Sigmoid colon (tissue), 7 donors: Measurements from ENCODE around the gene PKP1. TPM values are rescaled to one million over a fixed set of nuclear protein-coding genes. Genes with fewer than 3 reads are reported as not detected.

Source experiments
- DNase-seq: peaks from one replicate; pipeline ENCODE4 v3.0.0-alpha.2; 2019
- H3K27ac ChIP-seq, 4 donors: fragments of 200-600 bp; sonication (generic); one replicate each; pipeline ENCODE4 v1.5.1; 2016 to 2019; ENCODE audit warnings: mild to moderate bottlenecking in 1 of 4
- H3K27me3 ChIP-seq, 3 donors: fragments of 200-600 bp; sonication (generic); one replicate each; pipeline ENCODE4 v1.5.1; 2019; ENCODE audit warnings: mild to moderate bottlenecking in 1 of 3
- H3K36me3 ChIP-seq, 4 donors: fragments of 200-600 bp; sonication (generic); one replicate each; pipeline ENCODE4 v1.5.1; 2016 to 2019
- H3K4me1 ChIP-seq, 4 donors: fragments of 200-600 bp; sonication (generic); one replicate each; pipeline ENCODE4 v1.5.1; 2017 to 2019
- H3K4me3 ChIP-seq, 4 donors: fragments of 200-600 bp; sonication (generic); one replicate each; pipeline ENCODE4 v1.5.1; 2017 to 2019; ENCODE audit warnings: mild to moderate bottlenecking in 2 of 4, moderate library complexity in 1 of 4
- H3K9me3 ChIP-seq, 4 donors: fragments of 200-600 bp in 3 of 4; sonication (generic) in 3 of 4; one replicate each; pipeline versions ENCODE4 v1.5.1 to v1.6.1; 2013 to 2019
- EP300 ChIP-seq, 4 donors: sonication (generic); formaldehyde crosslinking; IDR thresholded peaks; one replicate each; pipeline ENCODE4 v1.6.1; 2017; ENCODE audit warnings: antibody characterized with exemption in 4 of 4
- POLR2A ChIP-seq, 2 donors: fragments of 450-650 bp; IDR thresholded peaks; one replicate each; pipeline ENCODE4 v1.6.1; 2016; ENCODE audit warnings: antibody characterized with exemption in 2 of 2, mild to moderate bottlenecking in 2 of 2, moderate library complexity in 2 of 2
- POLR2AphosphoS5 ChIP-seq, 4 donors: sonication (generic); formaldehyde crosslinking; IDR thresholded peaks; one replicate each; pipeline ENCODE4 v1.6.1; 2017; ENCODE audit warnings: antibody characterized with exemption in 4 of 4
- WGBS, 2 donors: extraction: QIAGEN DNeasy Blood & Tissue Kit; methylation state at CpG; one replicate each; pipeline ENCODE4 v1.1.7; 2013; 5-methylcytosine and 5-hydroxymethylcytosine counted together
- intact Hi-C: fragments of 100-400 bp; cut with DNase I; formaldehyde crosslinking; loops from one replicate; pipeline ENCODE4 v1.15.1; 2023
- polyA plus RNA-seq, 3 donors: library from polyadenylated mRNA; stranded (reverse); fragments of 200-250 nt; gene quantifications; one replicate each; pipeline ENCODE4 v1.2.3, GENCODE V29; 2013
- total RNA-seq, 4 donors: library from RNA; depleted of rRNA; stranded (reverse); fragments of >200 nt; gene quantifications; one replicate each; pipeline ENCODE4 v1.1.0, GENCODE V29; 2016
- TF ChIP-seq, protein P1 (sequence below), 4 experiments: fragments of 450-650 bp in 3 of 4; fragments of 200-600 bp in 1 of 4; IDR thresholded peaks; one replicate each; pipeline ENCODE4 v1.5.1; 2016 to 2019; ENCODE audit warnings: antibody characterized with exemption in 4 of 4, mild to moderate bottlenecking in 3 of 4, moderate library complexity in 2 of 4
- donor health status: healthy with polysubstance abuse.
- donor health status: Bipolar disorder and iron deficiency.
- donor health status: healthy.

PKP1 gene
- total and polyA plus RNA-seq, 7 donors, result under 0.01 to 0.60 (median 0.16) TPM; not detected in 2

GRCh38 chr1:201374364-201374763, 91.1 kb downstream of the PKP1 start:
- no peaks in the 10 kb centered on the region for H3K4me1 ChIP-seq
- no peaks in the 10 kb centered on the region for H3K27me3 ChIP-seq
- no peak for DNase-seq
- no peaks in the 10 kb centered on the region for H3K9me3 ChIP-seq
- WGBS, 2 donors, result 16 to 30% methylated on average over 7 of the region's 7 CpGs
- no peaks in the 10 kb centered on the region for H3K36me3 ChIP-seq
- no peak overlapping the region for H3K27ac ChIP-seq
- TF ChIP-seq EP300 (IDR thresholded peaks at IDR 0.05) (no peak), POLR2AphosphoS5 (IDR thresholded peaks at IDR 0.05) (no peak), POLR2A (IDR thresholded peaks at IDR 0.05) (no peak)
- TF ChIP-seq, protein P1, sequence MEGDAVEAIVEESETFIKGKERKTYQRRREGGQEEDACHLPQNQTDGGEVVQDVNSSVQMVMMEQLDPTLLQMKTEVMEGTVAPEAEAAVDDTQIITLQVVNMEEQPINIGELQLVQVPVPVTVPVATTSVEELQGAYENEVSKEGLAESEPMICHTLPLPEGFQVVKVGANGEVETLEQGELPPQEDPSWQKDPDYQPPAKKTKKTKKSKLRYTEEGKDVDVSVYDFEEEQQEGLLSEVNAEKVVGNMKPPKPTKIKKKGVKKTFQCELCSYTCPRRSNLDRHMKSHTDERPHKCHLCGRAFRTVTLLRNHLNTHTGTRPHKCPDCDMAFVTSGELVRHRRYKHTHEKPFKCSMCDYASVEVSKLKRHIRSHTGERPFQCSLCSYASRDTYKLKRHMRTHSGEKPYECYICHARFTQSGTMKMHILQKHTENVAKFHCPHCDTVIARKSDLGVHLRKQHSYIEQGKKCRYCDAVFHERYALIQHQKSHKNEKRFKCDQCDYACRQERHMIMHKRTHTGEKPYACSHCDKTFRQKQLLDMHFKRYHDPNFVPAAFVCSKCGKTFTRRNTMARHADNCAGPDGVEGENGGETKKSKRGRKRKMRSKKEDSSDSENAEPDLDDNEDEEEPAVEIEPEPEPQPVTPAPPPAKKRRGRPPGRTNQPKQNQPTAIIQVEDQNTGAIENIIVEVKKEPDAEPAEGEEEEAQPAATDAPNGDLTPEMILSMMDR (IDR thresholded peaks at IDR 0.05), result no peak
- intact Hi-C loops, result no loop called here
- H3K4me3 ChIP-seq, result no peak overlapping the region

DNA sequence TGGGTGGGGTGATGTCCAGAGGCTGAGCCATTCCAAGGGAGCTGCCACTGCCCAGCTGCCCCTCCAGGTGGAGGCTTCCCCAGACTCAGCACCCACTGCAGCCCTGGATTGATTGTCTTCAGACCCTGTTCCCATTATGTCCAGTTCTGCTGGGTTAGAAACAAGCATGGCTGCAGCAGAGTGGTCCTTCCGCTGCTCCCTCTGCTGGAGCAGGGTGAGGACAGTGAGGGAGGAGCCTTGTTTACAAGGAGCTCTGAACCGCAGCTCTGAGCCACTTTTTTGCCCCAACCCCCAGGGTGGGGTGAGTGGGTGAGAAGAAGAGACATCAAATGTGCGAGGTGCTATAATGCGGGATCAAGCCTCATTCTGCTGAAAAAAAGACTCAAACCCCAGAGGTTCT, 91.9 kb downstream of the PKP1 start:
- intact Hi-C loops, result no loop called here
- DNase-seq, result no peak
- Histone ChIP-seq H3K4me3 (no peak overlapping the region), H3K27me3 (no peaks in the 10 kb centered on the region), H3K27ac (no peak overlapping the region), H3K36me3 (no peaks in the 10 kb centered on the region), H3K4me1 (no peaks in the 10 kb centered on the region), H3K9me3 (no peaks in the 10 kb centered on the region)
- 31 to 65% methylated on average over 4 of the region's 4 CpGs for WGBS, 2 donors
- TF ChIP-seq, protein P1 (IDR thresholded peaks at IDR 0.05), result no peak
- no peak for TF ChIP-seq EP300 (IDR thresholded peaks at IDR 0.05)
- TF ChIP-seq POLR2AphosphoS5 (IDR thresholded peaks at IDR 0.05), result no peak
- TF ChIP-seq POLR2A (IDR thresholded peaks at IDR 0.05), result no peak

DNA sequence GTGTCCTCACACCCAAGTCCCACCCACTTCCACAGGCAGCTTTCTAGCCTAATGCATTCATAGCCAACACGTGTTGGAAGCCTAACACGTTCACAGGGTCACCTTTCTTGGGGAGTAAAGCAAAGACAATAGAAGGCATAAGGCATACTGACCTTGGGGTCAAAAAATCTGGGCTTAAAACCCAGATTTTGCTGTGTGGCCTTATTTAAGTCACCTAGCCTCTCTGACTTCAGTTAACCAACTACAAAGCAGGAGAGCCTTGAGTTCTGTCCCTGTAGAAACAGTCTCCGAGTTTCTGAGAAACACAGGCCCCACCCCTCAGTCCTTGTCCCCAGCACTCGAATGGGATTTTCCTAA, 92.8 kb downstream of the PKP1 start:
- TF ChIP-seq EP300 (IDR thresholded peaks at IDR 0.05) (no peak), POLR2A (IDR thresholded peaks at IDR 0.05) (no peak), POLR2AphosphoS5 (IDR thresholded peaks at IDR 0.05) (no peak)
- TF ChIP-seq, protein P1 (IDR thresholded peaks at IDR 0.05), result no peak
- H3K27me3 ChIP-seq, result peaks cover 0 to 4% (median 0%) of the 10 kb centered on the region in 3 donors
- WGBS, 2 donors, result 10 to 32% methylated on average over 4 of the region's 4 CpGs
- no peak overlapping the region for H3K4me3 ChIP-seq
- no peak overlapping the region for H3K27ac ChIP-seq
- no peaks in the 10 kb centered on the region for H3K36me3 ChIP-seq
- H3K9me3 ChIP-seq, result no peaks in the 10 kb centered on the region
- DNase-seq, result no peak
- H3K4me1 ChIP-seq, result no peaks in the 10 kb centered on the region
- intact Hi-C loops, result no loop called here

GRCh38 chr1:201376464-201377374, 93.4 kb downstream of the PKP1 start:
- H3K4me3 ChIP-seq, result no peak overlapping the region
- WGBS, 2 donors, result 24 to 41% methylated on average over 11 of the region's 11 CpGs
- H3K9me3 ChIP-seq, result no peaks in the 10 kb centered on the region
- DNase-seq, result no peak
- TF ChIP-seq POLR2A (IDR thresholded peaks at IDR 0.05) (no peak), EP300 (IDR thresholded peaks at IDR 0.05) (no peak), POLR2AphosphoS5 (IDR thresholded peaks at IDR 0.05) (no peak)
- TF ChIP-seq, protein P1 (IDR thresholded peaks at IDR 0.05), result no peak
- no peaks in the 10 kb centered on the region for H3K4me1 ChIP-seq
- H3K27ac ChIP-seq, result no peak overlapping the region
- H3K36me3 ChIP-seq, result no peaks in the 10 kb centered on the region
- H3K27me3 ChIP-seq, result peaks cover 0 to 4% (median 0%) of the 10 kb centered on the region in 3 donors
- intact Hi-C loops, result no loop called here
